GM12873 (cell line): ENCODE results near the gene BLOC1S2.

Source experiments
- TF ChIP-seq, protein P1 (sequence below): IDR thresholded peaks from 2 replicates; pipeline ENCODE4 v1.5.1; 2012; ENCODE audit warnings: low read depth, mild to moderate bottlenecking, moderate library complexity, low read length, control low read depth; ENCODE audit not compliant: insufficient read depth; ENCODE audit errors: missing control alignments

Gene BLOC1S2

DNA sequence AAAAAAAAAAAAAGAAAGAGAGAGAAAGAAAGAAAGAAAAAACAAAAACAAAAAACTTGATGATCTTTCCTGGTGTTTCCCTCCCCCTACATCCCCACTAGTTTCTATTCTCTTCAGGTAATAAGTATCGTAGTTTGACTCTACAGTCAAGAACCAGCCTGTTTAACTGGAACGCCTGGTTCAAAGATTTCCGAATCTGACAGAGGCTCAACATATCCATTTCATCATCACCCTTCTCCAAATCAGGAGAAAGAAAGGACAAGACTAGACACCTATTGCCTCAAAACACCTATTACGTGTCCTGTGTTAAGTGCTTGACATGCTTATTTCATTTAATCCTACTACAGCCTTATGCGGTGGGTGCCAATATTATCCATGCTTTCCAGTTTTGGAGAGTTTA, 20.4 kb upstream of the BLOC1S2 start:
- TF ChIP-seq, protein P1, sequence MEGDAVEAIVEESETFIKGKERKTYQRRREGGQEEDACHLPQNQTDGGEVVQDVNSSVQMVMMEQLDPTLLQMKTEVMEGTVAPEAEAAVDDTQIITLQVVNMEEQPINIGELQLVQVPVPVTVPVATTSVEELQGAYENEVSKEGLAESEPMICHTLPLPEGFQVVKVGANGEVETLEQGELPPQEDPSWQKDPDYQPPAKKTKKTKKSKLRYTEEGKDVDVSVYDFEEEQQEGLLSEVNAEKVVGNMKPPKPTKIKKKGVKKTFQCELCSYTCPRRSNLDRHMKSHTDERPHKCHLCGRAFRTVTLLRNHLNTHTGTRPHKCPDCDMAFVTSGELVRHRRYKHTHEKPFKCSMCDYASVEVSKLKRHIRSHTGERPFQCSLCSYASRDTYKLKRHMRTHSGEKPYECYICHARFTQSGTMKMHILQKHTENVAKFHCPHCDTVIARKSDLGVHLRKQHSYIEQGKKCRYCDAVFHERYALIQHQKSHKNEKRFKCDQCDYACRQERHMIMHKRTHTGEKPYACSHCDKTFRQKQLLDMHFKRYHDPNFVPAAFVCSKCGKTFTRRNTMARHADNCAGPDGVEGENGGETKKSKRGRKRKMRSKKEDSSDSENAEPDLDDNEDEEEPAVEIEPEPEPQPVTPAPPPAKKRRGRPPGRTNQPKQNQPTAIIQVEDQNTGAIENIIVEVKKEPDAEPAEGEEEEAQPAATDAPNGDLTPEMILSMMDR, result no peak

DNA sequence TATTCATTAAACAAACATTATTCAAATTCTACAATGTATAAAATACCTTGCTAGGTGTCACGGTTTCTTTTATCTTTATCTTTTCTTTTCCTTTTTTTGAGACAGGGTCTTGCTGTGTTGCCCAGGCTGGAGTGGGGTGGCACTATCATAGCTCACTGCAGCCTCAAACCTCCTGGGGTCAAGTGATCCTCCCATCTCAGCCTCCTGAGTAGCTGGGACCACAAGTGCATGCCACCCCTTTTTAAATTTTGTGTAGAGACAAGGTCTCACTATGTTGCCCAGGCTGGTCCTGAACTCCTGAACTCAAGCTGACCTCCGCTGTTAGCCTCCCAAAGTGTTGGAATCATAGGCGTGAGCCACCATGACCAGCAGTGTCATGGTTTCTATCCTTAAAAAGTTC, 17.9 kb upstream of the BLOC1S2 start:
- TF ChIP-seq, protein P1, result no peak

DNA sequence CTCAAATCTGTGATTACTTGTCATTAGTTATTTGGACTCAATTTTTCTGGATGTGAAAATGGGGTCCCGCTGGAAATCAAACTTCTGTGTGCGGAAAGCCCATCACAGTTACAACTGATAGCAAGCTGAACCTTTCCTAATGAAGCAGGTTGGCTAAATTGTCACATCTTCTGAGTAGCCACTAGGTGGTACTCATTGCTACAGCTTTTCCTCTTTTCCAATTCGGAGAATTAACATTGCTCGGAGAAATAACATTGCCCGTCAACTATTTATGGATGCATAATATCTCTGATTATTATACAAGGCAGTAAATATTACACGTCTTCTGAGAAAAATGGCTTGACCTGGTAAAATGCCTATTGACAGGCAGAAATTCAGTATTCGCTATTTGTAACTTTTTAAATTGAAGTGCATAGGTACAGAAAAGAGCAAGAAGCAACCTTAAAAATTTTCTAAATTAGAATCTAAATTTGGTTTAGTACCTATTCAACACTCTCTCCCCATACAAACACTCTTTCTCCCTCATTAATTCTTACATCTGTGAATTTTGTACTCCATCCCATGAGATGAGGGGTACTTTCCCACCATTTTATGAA, 17.3 kb upstream of the BLOC1S2 start:
- TF ChIP-seq, protein P1, result peak; percentile 68

DNA sequence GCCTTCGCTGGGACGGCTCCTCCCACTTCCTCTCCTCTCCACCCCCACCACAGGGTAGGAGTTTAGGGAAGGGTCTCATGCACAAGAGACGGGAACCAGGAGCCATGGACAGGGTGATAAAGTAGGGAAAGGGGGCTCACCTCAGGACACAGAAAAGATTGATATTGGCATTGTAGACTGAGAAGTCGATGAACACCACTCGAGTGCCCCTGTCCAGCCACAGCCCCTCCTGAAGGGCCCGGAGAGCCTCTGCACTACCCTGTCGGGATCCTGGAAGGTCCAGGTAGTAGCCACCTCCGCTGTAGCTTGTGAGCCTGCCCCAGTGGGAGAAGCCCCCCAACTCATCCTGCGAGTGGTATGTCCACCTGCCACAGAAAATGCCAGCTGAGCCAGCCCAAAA, 10.8 kb upstream of the BLOC1S2 start:
- TF ChIP-seq, protein P1, result no peak

DNA sequence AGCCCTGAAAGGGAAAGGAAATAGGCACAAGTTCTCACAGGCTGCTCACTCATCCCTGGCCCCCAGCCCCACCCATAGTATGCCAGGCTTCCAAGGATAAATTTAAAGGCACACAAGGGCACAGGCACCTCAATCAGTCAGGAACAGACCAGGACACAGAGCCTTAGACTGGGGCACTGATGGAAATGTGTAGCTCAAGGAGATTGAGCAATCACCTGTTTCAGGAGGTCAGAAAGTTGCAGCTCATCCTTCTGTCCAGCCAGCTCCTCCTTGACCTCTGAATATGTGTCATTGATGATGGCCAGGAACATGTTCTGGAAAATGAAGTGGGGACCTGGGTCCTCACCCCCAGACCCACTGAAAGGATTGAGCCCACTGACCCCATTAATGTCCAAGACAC, 6.6 kb upstream of the BLOC1S2 start:
- TF ChIP-seq, protein P1, result no peak

DNA sequence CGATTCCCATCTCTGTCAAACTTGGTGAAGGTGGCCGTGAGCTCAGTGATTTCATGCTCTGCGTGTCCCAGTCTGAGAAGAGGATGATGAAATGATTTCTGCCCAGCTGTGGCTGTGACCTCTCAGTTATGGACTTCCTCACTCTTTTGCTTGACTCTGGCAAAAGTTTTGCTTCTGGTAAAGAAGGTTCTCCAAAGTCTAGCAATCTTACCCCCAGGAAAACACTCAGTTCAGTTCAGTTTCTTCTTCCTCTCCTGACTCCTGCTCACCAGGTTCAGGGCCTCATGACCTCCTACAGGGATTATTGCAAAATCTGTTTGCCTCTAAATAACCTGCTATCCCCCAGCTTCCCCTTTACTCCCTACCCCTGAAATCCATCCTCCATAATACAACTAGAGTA, 4.9 kb upstream of the BLOC1S2 start:
- TF ChIP-seq, protein P1, result no peak

DNA sequence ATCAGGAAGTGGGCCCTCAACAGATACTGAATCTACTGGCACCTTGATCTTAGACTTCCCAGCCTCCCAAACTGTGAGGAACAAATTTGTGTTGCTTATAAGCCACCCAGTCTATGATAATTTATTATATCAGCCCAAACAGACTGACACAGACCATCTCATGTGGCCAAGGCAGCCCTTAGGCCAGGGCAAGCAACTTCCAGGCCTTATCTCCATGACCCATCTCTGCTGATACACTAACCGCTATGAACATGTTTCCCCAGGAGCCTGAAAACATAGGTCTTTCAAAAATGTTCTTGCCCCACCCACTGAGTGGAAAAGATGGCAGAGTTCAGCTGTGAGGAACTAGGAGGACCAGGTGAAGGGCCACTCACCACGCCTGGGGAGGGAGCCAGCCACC, 3.2 kb upstream of the BLOC1S2 start:
- TF ChIP-seq, protein P1, result no peak
